Naive thymus-derived CD8-positive, alpha-beta T cell (primary cell): ENCODE measurements around the gene ZCCHC18. TPM values are rescaled to one million over a fixed set of nuclear protein-coding genes. Genes with fewer than 3 reads are reported as not detected.
"Not testable (repeated sequence)": the region's sequence is repeated elsewhere in the genome, so short reads cannot be mapped to it uniquely, and the experiment has no call there.

Experiments
- ATAC-seq, 2 donors: fragments of 150-1000 bp; cut with Tn5 transposase in 1 of 2; sonication (Bioruptor Pico), chemical (Tn5 transposase) in 1 of 2; 1 replicate in 1 of 2; 2 replicates in 1 of 2; pipeline ENCODE4 v1.10.0; 2021; ENCODE audit warnings: mild to moderate bottlenecking in 2 of 2, moderate library complexity in 2 of 2
- POLR2A ChIA-PET: fragments of 350-600 bp; sonication (Branson Sonifier 250); formaldehyde crosslinking; loops from one replicate; lab custom pipeline; 2021; ENCODE audit warnings: antibody characterized with exemption; lab: Charles Lee
- DNase-seq, 10 donors: peaks; one replicate each; pipeline versions ENCODE4 v3.0.0 to v3.0.0-alpha.2; 2020 to 2022
- H3K27ac Mint-ChIP-seq, 10 donors: one replicate each; pipeline ENCODE4 v1.8.0; 2020 to 2022; ENCODE audit warnings: mild to moderate bottlenecking in 10 of 10, mixed read lengths in 10 of 10, moderate library complexity in 4 of 10, inconsistent platforms in 1 of 10
- H3K27me3 Mint-ChIP-seq, 5 donors: one replicate each; pipeline ENCODE4 v1.8.0; 2021 to 2022; ENCODE audit warnings: mixed read lengths in 5 of 5
- H3K36me3 Mint-ChIP-seq, 3 donors: one replicate each; pipeline ENCODE4 v1.8.0; 2020 to 2022; ENCODE audit warnings: mixed read lengths in 3 of 3, mild to moderate bottlenecking in 2 of 3, inconsistent platforms in 1 of 3
- H3K4me1 Mint-ChIP-seq, 4 donors: one replicate each; pipeline ENCODE4 v1.8.0; 2021 to 2022; ENCODE audit warnings: mixed read lengths in 4 of 4
- H3K4me3 Mint-ChIP-seq, 10 donors: one replicate each; pipeline ENCODE4 v1.8.0; 2020 to 2022; ENCODE audit warnings: mild to moderate bottlenecking in 10 of 10, mixed read lengths in 10 of 10, moderate library complexity in 6 of 10, inconsistent platforms in 1 of 10
- H3K9me3 Mint-ChIP-seq, 9 donors: one replicate each; pipeline ENCODE4 v1.8.0; 2020 to 2022; ENCODE audit warnings: mixed read lengths in 9 of 9, mild to moderate bottlenecking in 3 of 9, inconsistent platforms in 1 of 9, moderate library complexity in 1 of 9
- polyA plus RNA-seq, 3 donors: library from polyadenylated mRNA; unstranded; fragments of 300-500 nt; fragmentation: Illumina TruSeq; gene quantifications; one replicate each; pipeline ENCODE4 v1.2.3, GENCODE V29; 2021
- total RNA-seq, 8 experiments: library from RNA in 2 of 8; stranded (reverse) in 2 of 8; gene quantifications; one replicate each; pipeline ENCODE4 v1.2.3 and lab custom pipeline; 2021 to 2026

Gene ZCCHC18
- total and polyA plus RNA-seq, 5 experiments from 2014 or later, result 1.9 to 26.2 (median 6.0) TPM

GRCh38 chrX:104105330-104106262 lies 6.7 kb upstream of the ZCCHC18 start:
- ATAC-seq, result no peak
- H3K27ac Mint-ChIP-seq, result peak overlapping the region in 6 of 10 donors; percentile 27 to 83 (median 51)
- H3K27me3 Mint-ChIP-seq, result no peaks in the 10 kb centered on the region
- POLR2A ChIA-PET, result no interaction called here
- no peak overlapping the region for H3K4me3 Mint-ChIP-seq
- no peaks in the 10 kb centered on the region for H3K9me3 Mint-ChIP-seq
- H3K4me1 Mint-ChIP-seq, result peaks cover 15 to 32% (median 26%) of the 10 kb centered on the region in 4 donors
- peaks cover 0 to 19% (median 0%) of the 10 kb centered on the region in 3 donors for H3K36me3 Mint-ChIP-seq
- no peak for DNase-seq

GRCh38 chrX:104108955-104109354 lies 3.4 kb upstream of the ZCCHC18 start:
- Mint-ChIP-seq H3K27me3 (no peaks in the 10 kb centered on the region), H3K36me3 (peaks cover 0 to 6% (median 0%) of the 10 kb centered on the region in 3 donors), H3K4me1 (peaks cover 15 to 54% (median 41%) of the 10 kb centered on the region in 4 donors), H3K4me3 (peak overlapping the region in 6 of 10 donors; percentile 15 to 91 (median 46)), H3K27ac (peak overlapping the region; percentile 36 to 98 (median 87)), H3K9me3 (no peaks in the 10 kb centered on the region)
- POLR2A ChIA-PET, result interaction anchor here (1.1 to 1.8 kb wide), 2 partner anchors 10 to 48 kb away, joined by 4 to 6 read pairs; partner anchors contain the start of gene SLC25A53
- no peak for ATAC-seq
- DNase-seq, result no peak

GRCh38 chrX:104110491-104111240 lies 1.7 kb upstream of the ZCCHC18 start:
- H3K27me3 Mint-ChIP-seq, H3K9me3 Mint-ChIP-seq, H3K36me3 Mint-ChIP-seq: not testable (repeated sequence)
- POLR2A ChIA-PET, result interaction anchor here (1.4 to 3.1 kb wide), 4 partner anchors 25 to 56 kb away, joined by 3 to 24 read pairs (median 6); partner anchors contain the start of genes FAM199X and SLC25A53
- H3K4me1 Mint-ChIP-seq, result peaks cover 20 to 68% (median 50%) of the 10 kb centered on the region in 4 donors
- peak overlapping the region; percentile 71 to 94 (median 88) for H3K4me3 Mint-ChIP-seq
- DNase-seq, result peak in 5 of 10 donors; percentile 41 to 67 (median 62)
- peak overlapping the region; percentile 91 to 98 (median 96) for H3K27ac Mint-ChIP-seq
- peak; percentile 63 to 75 for ATAC-seq

DNA sequence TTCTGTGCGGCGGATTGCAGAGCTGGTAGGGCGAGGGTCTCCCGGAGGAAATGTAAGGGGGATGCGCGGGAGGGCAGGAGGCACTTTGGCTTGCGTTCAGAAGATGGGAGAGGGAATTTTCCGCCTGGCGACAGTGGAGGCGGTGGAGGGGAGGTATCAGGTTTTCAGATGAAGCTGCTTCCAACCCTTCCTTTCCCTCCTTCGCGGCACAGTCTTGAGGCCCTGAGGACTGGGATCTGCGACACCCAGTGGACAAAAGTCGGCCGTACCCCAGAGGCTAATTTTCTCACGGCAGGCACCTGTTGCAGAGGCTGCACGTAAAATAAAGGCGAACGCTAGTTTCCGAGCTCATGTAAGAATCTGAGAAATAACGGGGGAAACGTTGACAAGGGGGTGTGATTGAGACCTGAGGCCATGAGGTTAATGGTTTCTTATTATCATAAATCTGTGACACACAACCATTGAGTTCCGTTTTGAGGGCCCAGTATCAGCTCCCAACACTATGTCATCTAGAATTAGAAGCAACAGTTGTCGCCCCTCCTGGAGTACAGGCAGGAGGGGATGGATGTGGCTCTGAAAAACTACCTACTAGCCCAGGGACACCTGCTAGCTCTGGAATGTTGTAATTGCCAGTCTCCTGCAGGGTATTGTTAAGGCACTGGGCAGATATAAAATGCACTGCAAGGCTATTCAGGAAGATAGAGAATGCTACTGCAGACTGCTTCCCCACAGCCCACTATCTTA lies 1.1 kb downstream of the ZCCHC18 start:
- ATAC-seq, result peak; percentile 50 to 53
- Mint-ChIP-seq H3K9me3 (no peaks in the 10 kb centered on the region), H3K36me3 (no peaks in the 10 kb centered on the region), H3K27ac (peak overlapping the region; percentile 80 to 98 (median 94)), H3K4me3 (peak overlapping the region; percentile 83 to 95 (median 90)), H3K27me3 (no peaks in the 10 kb centered on the region), H3K4me1 (peaks cover 21 to 59% (median 45%) of the 10 kb centered on the region in 4 donors)
- POLR2A ChIA-PET, result interaction anchor here (0.6 to 3.1 kb wide), 8 partner anchors 10 to 426 kb away, joined by 3 to 24 read pairs (median 6); partner anchors contain the start of gene SLC25A53
- DNase-seq, result peak in 9 of 10 donors; percentile 23 to 71 (median 48)

- ATAC-seq (no peak), DNase-seq (no peak)
- no peak overlapping the region for H3K4me3 Mint-ChIP-seq
- peak overlapping the region in 4 of 10 donors; percentile 19 to 75 (median 57) for H3K27ac Mint-ChIP-seq
- peaks cover 12 to 35% (median 32%) of the 10 kb centered on the region in 4 donors for H3K4me1 Mint-ChIP-seq
- POLR2A ChIA-PET, result no interaction called here
- H3K36me3 Mint-ChIP-seq, result no peaks in the 10 kb centered on the region
- no peaks in the 10 kb centered on the region for H3K9me3 Mint-ChIP-seq
- H3K27me3 Mint-ChIP-seq, result no peaks in the 10 kb centered on the region
These were observed 5.4 kb downstream of the ZCCHC18 start for GRCh38 chrX:104117759-104118158.

- Mint-ChIP-seq H3K4me3 (no peak overlapping the region), H3K9me3 (no peaks in the 10 kb centered on the region), H3K27me3 (no peaks in the 10 kb centered on the region), H3K27ac (peak overlapping the region in 1 of 10 donors; percentile 72), H3K4me1 (peaks cover 17 to 36% (median 35%) of the 10 kb centered on the region in 4 donors), H3K36me3 (no peaks in the 10 kb centered on the region)
- POLR2A ChIA-PET, result interaction anchor here (1.0 to 1.4 kb wide), 2 partner anchors 38 to 40 kb away, joined by 3 read pairs; partner anchors contain the start of gene SLC25A53
- ATAC-seq (no peak), DNase-seq (no peak)
These were observed 6.4 kb downstream of the ZCCHC18 start for GRCh38 chrX:104118765-104119164.

DNA sequence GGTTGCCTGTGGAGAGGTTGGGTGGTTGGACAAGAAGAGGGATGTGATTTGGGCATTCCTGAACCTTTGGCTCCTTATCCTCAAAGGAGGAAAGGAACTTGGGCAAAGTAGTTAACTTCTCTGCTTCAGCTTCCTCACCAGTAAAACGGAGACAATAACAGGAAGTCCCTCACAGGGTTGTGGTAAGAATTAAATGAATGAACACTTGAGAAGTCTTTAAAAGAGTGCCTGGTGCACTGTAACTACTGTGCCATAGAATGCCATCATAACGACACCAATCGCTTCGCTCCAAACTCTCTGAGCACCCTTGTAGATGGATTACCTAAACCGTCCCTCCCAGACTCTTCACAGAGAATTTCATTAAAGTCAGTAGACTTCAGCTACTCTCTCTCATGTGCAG lies 10.5 kb downstream of the ZCCHC18 start:
- ATAC-seq, result peak; percentile 95 to 96
- POLR2A ChIA-PET, result interaction anchor here (0.7 to 1.8 kb wide), 3 partner anchors 10 to 34 kb away, joined by 4 to 9 read pairs (median 7); partner anchors contain the start of genes SLC25A53 and ZCCHC18
- Mint-ChIP-seq H3K27ac (peak overlapping the region; percentile 64 to 95 (median 93)), H3K36me3 (peaks cover 0 to 14% (median 0%) of the 10 kb centered on the region in 3 donors), H3K27me3 (no peaks in the 10 kb centered on the region), H3K4me1 (peaks cover 12 to 54% (median 29%) of the 10 kb centered on the region in 4 donors), H3K9me3 (no peaks in the 10 kb centered on the region), H3K4me3 (peak overlapping the region; percentile 34 to 83 (median 59))
- peak in 3 of 10 donors; percentile 8 to 52 (median 39) for DNase-seq

DNA sequence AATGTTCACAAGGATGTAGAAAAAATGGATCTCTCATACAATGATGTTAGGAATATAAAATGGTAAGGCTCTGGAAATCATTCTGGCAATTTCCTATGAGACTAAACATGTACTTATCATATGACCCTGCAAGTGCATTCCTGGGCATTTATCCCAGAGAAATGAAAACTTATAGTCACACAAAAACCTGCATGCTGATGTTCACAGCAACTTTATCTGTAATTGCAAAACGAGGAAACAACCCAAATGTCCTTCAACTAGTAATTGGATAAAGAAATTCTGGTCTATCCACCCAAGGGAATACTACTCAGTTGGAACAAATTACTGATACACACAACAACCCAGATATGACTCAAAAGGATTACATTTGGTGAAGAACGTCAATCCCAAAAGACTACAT lies 14.5 kb downstream of the ZCCHC18 start:
- Mint-ChIP-seq H3K36me3 (peaks cover 0 to 44% (median 0%) of the 10 kb centered on the region in 3 donors), H3K4me3 (peak overlapping the region in 1 of 10 donors; percentile 24), H3K9me3 (no peaks in the 10 kb centered on the region), H3K27me3 (no peaks in the 10 kb centered on the region), H3K4me1 (peaks cover 9 to 43% (median 25%) of the 10 kb centered on the region in 4 donors), H3K27ac (peak overlapping the region in 6 of 10 donors; percentile 14 to 74 (median 46))
- no peak for ATAC-seq
- POLR2A ChIA-PET, result no interaction called here
- DNase-seq, result no peak

- no peaks in the 10 kb centered on the region for H3K27me3 Mint-ChIP-seq
- no peak for ATAC-seq
- peaks cover 15 to 30% (median 21%) of the 10 kb centered on the region in 4 donors for H3K4me1 Mint-ChIP-seq
- H3K36me3 Mint-ChIP-seq, result peaks cover 0 to 46% (median 0%) of the 10 kb centered on the region in 3 donors
- no peak for DNase-seq
- no peak overlapping the region for H3K4me3 Mint-ChIP-seq
- H3K9me3 Mint-ChIP-seq, result no peaks in the 10 kb centered on the region
- peak overlapping the region in 1 of 10 donors; percentile 41 for H3K27ac Mint-ChIP-seq
- POLR2A ChIA-PET, result no interaction called here
These were observed 18.5 kb downstream of the ZCCHC18 start for GRCh38 chrX:104130808-104131207.

DNA sequence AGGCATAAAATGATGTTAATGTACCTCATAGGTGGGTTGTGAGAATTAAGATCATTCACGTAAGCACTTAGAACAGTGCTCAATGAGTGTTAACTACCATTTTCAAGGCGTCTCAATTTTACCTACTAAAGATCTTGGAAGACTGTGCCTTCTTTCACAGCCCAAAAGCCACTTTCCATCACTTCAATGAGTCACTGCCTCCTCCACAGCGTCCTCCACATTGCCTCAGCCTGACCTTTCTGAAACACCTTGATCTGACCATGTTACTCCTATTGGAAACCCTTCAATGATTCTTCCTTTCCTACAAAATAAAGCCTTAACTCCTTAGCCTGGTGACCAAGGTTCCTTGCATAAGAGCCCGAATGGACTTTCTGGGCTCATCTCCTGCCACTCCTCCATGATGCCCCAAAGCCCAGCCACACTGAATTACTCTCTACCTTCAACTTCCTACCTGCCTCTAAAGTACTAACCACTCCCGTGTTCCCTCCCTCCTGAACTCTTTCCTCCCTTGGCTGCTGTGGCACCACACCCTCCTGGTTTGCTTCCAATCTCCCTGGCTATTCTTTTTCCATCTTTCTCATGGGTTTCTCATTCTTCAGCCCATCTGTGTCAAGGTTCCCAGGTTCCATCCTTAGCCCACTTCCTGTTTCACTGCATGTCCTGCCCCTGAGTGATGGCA lies 22.4 kb downstream of the ZCCHC18 start:
- H3K36me3 Mint-ChIP-seq, result peaks cover 0 to 30% (median 0%) of the 10 kb centered on the region in 3 donors
- H3K27ac Mint-ChIP-seq, result peak overlapping the region in 3 of 10 donors; percentile 57 to 69 (median 67)
- no peaks in the 10 kb centered on the region for H3K9me3 Mint-ChIP-seq
- ATAC-seq (no peak), DNase-seq (no peak)
- peak overlapping the region in 2 of 10 donors; percentile 5 to 12 for H3K4me3 Mint-ChIP-seq
- POLR2A ChIA-PET, result interaction anchor here (1.7 kb wide), 1 partner anchor 22 kb away, joined by 7 read pairs; the partner anchor contains the start of gene ZCCHC18
- no peaks in the 10 kb centered on the region for H3K27me3 Mint-ChIP-seq
- H3K4me1 Mint-ChIP-seq, result peaks cover 15 to 25% (median 22%) of the 10 kb centered on the region in 4 donors

- H3K36me3 Mint-ChIP-seq, result peaks cover 0 to 21% (median 0%) of the 10 kb centered on the region in 3 donors
- DNase-seq, result no peak
These were observed 23.4 kb downstream of the ZCCHC18 start for GRCh38 chrX:104135677-104136076.

More at GRCh38 chrX:104135677-104136076, 23.4 kb downstream of the ZCCHC18 start:
- H3K4me3 Mint-ChIP-seq, result no peak overlapping the region
- POLR2A ChIA-PET, result interaction anchor here (1.7 kb wide), 1 partner anchor 23 kb away, joined by 7 read pairs; the partner anchor contains the start of gene ZCCHC18
- no peaks in the 10 kb centered on the region for H3K27me3 Mint-ChIP-seq
- H3K4me1 Mint-ChIP-seq, result peaks cover 15 to 25% (median 22%) of the 10 kb centered on the region in 4 donors
- H3K9me3 Mint-ChIP-seq, result no peaks in the 10 kb centered on the region
- H3K27ac Mint-ChIP-seq, result peak overlapping the region in 5 of 10 donors; percentile 16 to 69 (median 39)
- ATAC-seq, result no peak
